Esophagus squamous epithelium (tissue), 4 donors: ENCODE measurements around the gene TRPC4.

ENCODE experiments used
- CTCF ChIP-seq, 6 experiments: fragments of 450-650 bp in 4 of 6; fragments of 200-600 bp in 2 of 6; sonication (generic) in 2 of 6; IDR thresholded peaks; one replicate each; pipeline ENCODE4 v1.5.1; 2016 to 2019; ENCODE audit warnings: antibody characterized with exemption in 6 of 6, mild to moderate bottlenecking in 4 of 6, moderate library complexity in 4 of 6
- POLR2A ChIP-seq, 4 donors: fragments of 450-650 bp; IDR thresholded peaks; one replicate each; pipeline ENCODE4 v1.6.1; 2017; ENCODE audit warnings: antibody characterized with exemption in 4 of 4, mild to moderate bottlenecking in 4 of 4, moderate library complexity in 3 of 4

GRCh38 chr13:37701306-37701705 is 168.3 kb downstream of the TRPC4 start:
- TF ChIP-seq CTCF (IDR thresholded peaks at IDR 0.05) (no peak), POLR2A (IDR thresholded peaks at IDR 0.05) (no peak)
